ENCODE data around the gene PDZD8. TPM values are rescaled to one million over a fixed set of nuclear protein-coding genes. Genes with fewer than 3 reads are reported as not detected.

The PDZD8 gene
- total and polyA plus RNA-seq, 2 donors (not counting 3 experiments of a cell fraction or from before 2014, with no cell fraction given), result 5.9 to 22.6 TPM

DNA sequence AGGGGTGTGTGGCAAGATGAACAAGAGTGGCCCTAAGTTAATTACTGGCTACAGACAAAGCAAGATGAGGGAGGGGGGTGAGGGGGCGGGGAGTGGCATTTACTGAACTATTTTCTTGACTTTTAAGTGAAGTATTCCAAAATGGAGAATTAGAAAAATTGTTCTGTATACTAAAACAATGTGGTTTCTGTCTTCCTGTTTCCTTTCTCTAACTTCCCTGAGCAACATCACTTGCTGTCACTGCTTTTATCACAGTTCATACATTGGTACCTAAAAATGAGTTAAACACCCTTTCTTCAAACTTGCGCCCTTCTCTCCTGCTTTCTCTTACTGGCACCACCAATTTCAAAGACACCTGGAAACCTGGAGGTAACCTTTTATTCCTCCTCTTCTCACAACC is 21.6 kb downstream of the PDZD8 start:
- Histone ChIP-seq H3K9me3 (replicated peaks; ENCODE audit: control insufficient read depth, insufficient read depth, low read length) (no peaks in the 10 kb centered on the region), H3K4me1 (ENCODE audit: control insufficient read depth, extremely low read depth, insufficient read depth, low read length) (no peaks in the 10 kb centered on the region), H3K79me2 (ENCODE audit: control insufficient read depth, insufficient read depth, low read length) (peaks cover 67% of the 10 kb centered on the region), H3K9me1 (replicated peaks; ENCODE audit: control insufficient read depth, extremely low read depth, insufficient read depth, low read length) (no peaks in the 10 kb centered on the region), H3K9ac (replicated peaks; ENCODE audit: extremely low read depth, insufficient read depth, low read length) (no peak overlapping the region), H3K27ac (ENCODE audit: insufficient read depth, low read depth, low read length) (no peak overlapping the region), H3K4me3 (replicated peaks in 1 of 3; ENCODE audit: insufficient read depth in 1 of 3, low read depth in 1 of 3, low read length in 3 of 3) (no peak overlapping the region), H4K20me1 (replicated peaks; ENCODE audit: control insufficient read depth, extremely low read depth, insufficient read depth, low read length) (peaks cover 3% of the 10 kb centered on the region), H3K27me3 (ENCODE audit: control insufficient read depth in 2 of 2, insufficient read depth in 2 of 2, low read length in 2 of 2) (no peaks in the 10 kb centered on the region), H3K4me2 (ENCODE audit: insufficient read depth, low read length) (no peak overlapping the region), H2AFZ (ENCODE audit: low read depth, low read length) (no peak overlapping the region), H3K36me3 (ENCODE audit: control insufficient read depth in 2 of 2, extremely low read depth in 1 of 2, insufficient read depth in 2 of 2, low read length in 2 of 2) (no peaks in the 10 kb centered on the region)
- DNase-seq (ENCODE audit: low read depth, low spot score) (no peak), FAIRE-seq (no peak)
- intact Hi-C loops (cut with micrococcal nuclease), result no loop called here
- CTCF ChIA-PET, result interaction anchor here (0.8 kb wide), 1 partner anchor 34 kb away, joined by 3 read pairs; no protein-coding TSS in a partner anchor
- TF ChIP-seq POLR2AphosphoS5 (IDR thresholded peaks at IDR 0.05; ENCODE audit: insufficient read depth, low read depth, low read length) (no peak), FOS (IDR thresholded peaks at IDR 0.05; ENCODE audit: borderline replicate concordance, insufficient read depth, low read length) (no peak), EZH2 (IDR thresholded peaks at IDR 0.05; ENCODE audit: borderline replicate concordance, low read depth, low read length, severe bottlenecking) (no peak), MYC (IDR thresholded peaks at IDR 0.05; ENCODE audit: low read depth, low read length) (no peak), GATA2 (IDR thresholded peaks at IDR 0.05; ENCODE audit: insufficient read depth, insufficient read length, low read depth, low read length) (no peak), POLR2A (IDR thresholded peaks at IDR 0.05; ENCODE audit: low read depth, low read length) (no peak), JUN (IDR thresholded peaks at IDR 0.05; ENCODE audit: borderline replicate concordance, insufficient read depth, insufficient read length, low read depth) (no peak)
- TF ChIP-seq, protein P1, sequence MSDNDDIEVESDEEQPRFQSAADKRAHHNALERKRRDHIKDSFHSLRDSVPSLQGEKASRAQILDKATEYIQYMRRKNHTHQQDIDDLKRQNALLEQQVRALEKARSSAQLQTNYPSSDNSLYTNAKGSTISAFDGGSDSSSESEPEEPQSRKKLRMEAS (IDR thresholded peaks at IDR 0.05; ENCODE audit: insufficient read depth, insufficient read length), result no peak
- TF ChIP-seq, protein P2, sequence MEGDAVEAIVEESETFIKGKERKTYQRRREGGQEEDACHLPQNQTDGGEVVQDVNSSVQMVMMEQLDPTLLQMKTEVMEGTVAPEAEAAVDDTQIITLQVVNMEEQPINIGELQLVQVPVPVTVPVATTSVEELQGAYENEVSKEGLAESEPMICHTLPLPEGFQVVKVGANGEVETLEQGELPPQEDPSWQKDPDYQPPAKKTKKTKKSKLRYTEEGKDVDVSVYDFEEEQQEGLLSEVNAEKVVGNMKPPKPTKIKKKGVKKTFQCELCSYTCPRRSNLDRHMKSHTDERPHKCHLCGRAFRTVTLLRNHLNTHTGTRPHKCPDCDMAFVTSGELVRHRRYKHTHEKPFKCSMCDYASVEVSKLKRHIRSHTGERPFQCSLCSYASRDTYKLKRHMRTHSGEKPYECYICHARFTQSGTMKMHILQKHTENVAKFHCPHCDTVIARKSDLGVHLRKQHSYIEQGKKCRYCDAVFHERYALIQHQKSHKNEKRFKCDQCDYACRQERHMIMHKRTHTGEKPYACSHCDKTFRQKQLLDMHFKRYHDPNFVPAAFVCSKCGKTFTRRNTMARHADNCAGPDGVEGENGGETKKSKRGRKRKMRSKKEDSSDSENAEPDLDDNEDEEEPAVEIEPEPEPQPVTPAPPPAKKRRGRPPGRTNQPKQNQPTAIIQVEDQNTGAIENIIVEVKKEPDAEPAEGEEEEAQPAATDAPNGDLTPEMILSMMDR (IDR thresholded peaks at IDR 0.05; ENCODE audit: extremely low read depth in 1 of 2, insufficient read depth in 1 of 2, low read depth in 1 of 2, low read length in 2 of 2), result no peak
- dilution Hi-C loops (cut with MboI; ENCODE audit: extremely low pct_ligation_motif_present, low sequenced_read_pairs), result no loop called here
- BruUV-seq (replicated peaks), result no TSS peak
- POLR2A ChIA-PET, result no interaction called here
